Measurements from ENCODE around the gene ARPP19. TPM values are rescaled to one million over a fixed set of nuclear protein-coding genes. Genes with fewer than 3 reads are reported as not detected.
"Not testable (repeated sequence)": the region's sequence is repeated elsewhere in the genome, so short reads cannot be mapped to it uniquely, and the experiment has no call there.

The ARPP19 gene
- total and polyA plus RNA-seq, 12 donors, result 19.1 to 184 (median 138) TPM

DNA sequence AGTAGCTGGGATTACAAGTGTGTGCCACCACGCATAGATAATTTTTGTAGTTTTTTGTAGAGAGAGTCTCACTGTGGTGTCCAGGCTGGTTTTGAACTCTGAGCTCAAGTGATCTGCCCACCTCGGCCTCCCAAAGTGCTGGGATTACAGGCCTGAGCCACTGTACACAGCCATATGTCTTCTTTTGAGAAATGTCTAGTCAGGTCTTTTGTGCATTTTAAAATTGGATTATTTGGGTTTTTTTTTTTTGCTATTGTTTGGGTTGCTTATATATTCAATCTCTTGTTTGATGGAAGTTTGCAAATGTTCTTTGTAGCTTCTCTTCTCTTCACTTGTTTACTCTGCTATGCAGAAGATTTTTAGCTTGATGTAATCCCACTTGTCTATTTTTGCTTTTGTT lies 6.2 kb upstream of the ARPP19 start:
- intact Hi-C loops (cut with DNase I), result no loop called here
- no peak for DNase-seq
- Histone ChIP-seq H3K4me1 (replicated peaks in 1 of 2) (no peaks in the 10 kb centered on the region), H3K4me3 (no peak overlapping the region), H3K27ac (no peak overlapping the region), H3K9me3 (replicated peaks in 1 of 3) (no peaks in the 10 kb centered on the region), H3K36me3 (replicated peaks in 1 of 2) (no peaks in the 10 kb centered on the region), H3K27me3 (no peaks in the 10 kb centered on the region)
- WGBS, 4 donors, result 88 to 96% (median 91%) methylated on average over 2 of the region's 2 CpGs
- TF ChIP-seq POLR2A (IDR thresholded peaks at IDR 0.05), result no peak

DNA sequence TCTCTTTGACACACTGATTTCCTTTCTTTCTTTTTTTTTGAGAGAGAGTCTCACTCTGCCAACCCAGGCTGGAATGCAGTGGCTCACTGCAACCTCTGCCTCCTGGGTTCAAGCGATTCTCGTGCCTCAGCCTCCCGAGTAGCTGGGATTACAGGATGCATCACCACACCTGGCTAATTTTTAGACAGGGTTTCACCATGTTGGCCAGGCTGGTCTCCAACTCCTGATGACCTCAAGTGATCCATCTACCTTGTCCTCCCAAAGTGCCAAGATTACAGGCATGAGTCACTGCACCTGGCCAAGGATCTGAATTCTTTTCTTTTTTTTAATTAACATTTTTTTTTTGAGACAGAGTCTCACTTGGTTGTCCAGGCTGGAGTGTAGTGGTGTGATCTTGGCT lies 5.8 kb upstream of the ARPP19 start:
- H3K36me3 ChIP-seq (replicated peaks in 1 of 2); H3K9me3 ChIP-seq (replicated peaks in 1 of 3); H3K4me3 ChIP-seq; intact Hi-C loops (cut with DNase I); H3K4me1 ChIP-seq (replicated peaks in 1 of 2); H3K27me3 ChIP-seq; H3K27ac ChIP-seq: not testable (repeated sequence)
- peak in 2 of 7 donors; percentile 19 to 36 for DNase-seq
- WGBS, 4 donors, result 78 to 95% (median 93%) methylated on average over 3 of the region's 3 CpGs

DNA sequence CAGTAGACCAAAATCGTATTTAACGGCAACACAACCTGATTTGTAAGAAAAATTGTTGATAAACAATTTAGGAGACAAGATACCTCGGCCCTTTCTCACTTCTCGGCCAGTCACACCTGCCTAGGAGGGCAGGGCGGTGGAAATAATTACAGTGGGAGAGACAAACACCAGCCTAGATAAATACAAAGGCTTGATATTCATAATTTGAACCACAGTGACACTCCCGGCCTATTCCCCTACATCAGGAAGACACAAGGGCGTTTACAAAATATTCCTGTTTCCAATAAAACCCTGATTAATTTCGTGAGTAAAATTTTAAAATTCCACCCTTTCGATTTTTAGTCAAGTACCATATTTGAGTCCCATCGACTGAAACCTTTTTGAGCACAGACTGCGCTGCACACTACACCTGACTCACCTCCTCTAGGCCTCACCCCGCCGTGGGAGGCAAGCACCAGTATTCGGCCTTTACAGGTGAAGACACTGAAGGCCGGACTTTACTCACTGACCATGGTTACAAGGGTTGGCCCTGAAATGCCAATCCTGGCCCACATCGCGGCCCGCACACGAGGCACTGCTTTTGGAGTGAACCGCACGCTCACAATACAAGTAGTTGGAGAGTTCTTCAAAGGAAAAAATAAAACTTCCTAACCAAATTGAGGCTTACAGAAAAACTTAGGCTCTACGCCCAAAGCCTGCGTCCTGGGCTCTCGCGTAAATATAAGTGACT lies 794 bp downstream of the ARPP19 start:
- Histone ChIP-seq H3K4me3 (peak overlapping the region; percentile 13 to 73 (median 48)), H3K9me3 (replicated peaks in 1 of 3) (no peaks in the 10 kb centered on the region), H3K36me3 (replicated peaks in 1 of 2) (no peaks in the 10 kb centered on the region), H3K27me3 (no peaks in the 10 kb centered on the region), H3K4me1 (replicated peaks in 1 of 2) (peaks cover 19 to 47% of the 10 kb centered on the region in 2 donors), H3K27ac (peak overlapping the region; percentile 78 to 98 (median 89))
- intact Hi-C loops (cut with DNase I), result no loop called here
- WGBS, 4 donors, result 3 to 6% (median 4%) methylated on average over 25 of the region's 25 CpGs
- peak; percentile 43 to 68 (median 45) for DNase-seq
- TF ChIP-seq, protein P1, sequence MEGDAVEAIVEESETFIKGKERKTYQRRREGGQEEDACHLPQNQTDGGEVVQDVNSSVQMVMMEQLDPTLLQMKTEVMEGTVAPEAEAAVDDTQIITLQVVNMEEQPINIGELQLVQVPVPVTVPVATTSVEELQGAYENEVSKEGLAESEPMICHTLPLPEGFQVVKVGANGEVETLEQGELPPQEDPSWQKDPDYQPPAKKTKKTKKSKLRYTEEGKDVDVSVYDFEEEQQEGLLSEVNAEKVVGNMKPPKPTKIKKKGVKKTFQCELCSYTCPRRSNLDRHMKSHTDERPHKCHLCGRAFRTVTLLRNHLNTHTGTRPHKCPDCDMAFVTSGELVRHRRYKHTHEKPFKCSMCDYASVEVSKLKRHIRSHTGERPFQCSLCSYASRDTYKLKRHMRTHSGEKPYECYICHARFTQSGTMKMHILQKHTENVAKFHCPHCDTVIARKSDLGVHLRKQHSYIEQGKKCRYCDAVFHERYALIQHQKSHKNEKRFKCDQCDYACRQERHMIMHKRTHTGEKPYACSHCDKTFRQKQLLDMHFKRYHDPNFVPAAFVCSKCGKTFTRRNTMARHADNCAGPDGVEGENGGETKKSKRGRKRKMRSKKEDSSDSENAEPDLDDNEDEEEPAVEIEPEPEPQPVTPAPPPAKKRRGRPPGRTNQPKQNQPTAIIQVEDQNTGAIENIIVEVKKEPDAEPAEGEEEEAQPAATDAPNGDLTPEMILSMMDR (IDR thresholded peaks at IDR 0.05), result no peak
- no peak for TF ChIP-seq POLR2A (IDR thresholded peaks at IDR 0.05)

DNA sequence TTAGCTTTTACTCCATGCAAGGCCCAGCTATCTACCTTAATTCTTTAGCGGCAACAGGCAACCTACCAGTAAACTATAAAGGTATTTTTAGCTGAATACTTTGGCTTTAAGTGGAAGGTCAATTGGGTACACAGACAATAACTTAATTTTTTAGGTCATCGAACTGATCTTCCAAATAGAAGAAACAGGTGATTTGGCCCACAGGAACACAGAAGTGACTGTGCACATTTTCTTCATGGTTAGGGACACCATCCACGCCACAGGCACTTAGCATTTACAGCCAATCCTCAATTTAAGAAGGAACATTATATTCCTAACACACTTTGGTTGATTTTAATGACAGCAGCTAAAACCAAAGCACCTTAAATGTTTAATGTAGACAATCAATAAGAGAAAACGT lies 1.9 kb downstream of the ARPP19 start:
- Histone ChIP-seq H3K27ac (peak overlapping the region in 1 of 5 donors; percentile 1), H3K27me3 (no peaks in the 10 kb centered on the region), H3K9me3 (replicated peaks in 1 of 3) (no peaks in the 10 kb centered on the region), H3K36me3 (replicated peaks in 1 of 2) (no peaks in the 10 kb centered on the region), H3K4me3 (peak overlapping the region in 1 of 4 donors; percentile 73), H3K4me1 (replicated peaks in 1 of 2) (peaks cover 19 to 58% of the 10 kb centered on the region in 2 donors)
- no peak for DNase-seq
- WGBS, 4 donors, result 46 to 55% (median 51%) methylated on average over 4 of the region's 4 CpGs
- intact Hi-C loops (cut with DNase I), result no loop called here
- TF ChIP-seq POLR2A (IDR thresholded peaks at IDR 0.05), result no peak
- TF ChIP-seq, protein P1 (IDR thresholded peaks at IDR 0.05), result no peak

DNA sequence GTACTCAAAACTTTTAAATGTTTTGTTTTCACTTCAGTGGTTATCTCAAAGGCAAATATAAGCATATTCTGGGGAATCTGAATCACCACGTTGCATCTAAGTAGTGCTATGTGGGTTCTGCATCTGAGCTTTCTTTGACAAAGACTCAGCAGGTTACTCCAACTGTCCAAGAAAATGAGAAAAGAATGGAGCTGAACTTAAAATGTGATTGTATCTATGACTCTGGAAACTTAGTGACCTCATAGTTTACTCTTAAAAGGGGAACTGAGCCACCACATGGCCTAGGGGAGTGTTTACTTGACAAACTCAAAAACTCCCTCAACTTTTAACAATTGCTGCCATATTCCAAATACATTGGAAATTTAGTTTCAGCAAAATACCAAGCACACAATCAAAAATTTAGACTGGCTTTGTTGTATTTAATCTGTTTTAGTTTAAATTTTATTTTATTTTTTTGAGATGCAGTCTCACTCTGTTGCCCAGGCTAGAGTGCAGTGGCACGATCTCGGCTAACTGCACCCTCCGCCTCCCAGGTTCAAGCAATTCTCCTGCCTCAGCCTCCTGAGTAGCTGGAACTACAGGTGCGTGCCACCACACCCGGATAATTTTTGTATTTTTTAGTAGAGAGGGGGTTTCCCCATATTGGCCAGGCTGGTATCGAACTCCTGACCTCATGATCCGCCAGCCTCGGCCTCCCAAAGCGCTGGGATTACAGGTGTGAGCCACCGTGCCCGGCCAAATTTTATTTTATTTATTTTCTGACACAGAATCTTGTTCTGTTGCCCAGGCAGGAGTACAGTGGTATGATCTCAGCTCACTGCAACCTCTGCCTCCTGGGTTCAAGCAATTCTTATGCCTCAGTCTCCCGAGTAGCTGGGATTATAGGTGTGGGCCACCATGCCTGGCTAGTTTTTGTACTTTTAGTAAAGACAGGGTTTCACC lies 3.1 kb downstream of the ARPP19 start:
- H3K9me3 ChIP-seq (replicated peaks in 1 of 3); H3K27me3 ChIP-seq; H3K4me3 ChIP-seq; DNase-seq; intact Hi-C loops (cut with DNase I); H3K36me3 ChIP-seq (replicated peaks in 1 of 2): not testable (repeated sequence)
- H3K27ac ChIP-seq, result peak overlapping the region in 1 of 5 donors; percentile 20
- peaks cover 19 to 69% of the 10 kb centered on the region in 2 donors for H3K4me1 ChIP-seq (replicated peaks in 1 of 2)
- WGBS, 4 donors, result 91 to 96% (median 94%) methylated on average over 13 of the region's 13 CpGs

All from adrenal gland (tissue), 12 donors.